ENCODE results near the gene TULP4.

- no peak for TF ChIP-seq CTCF (IDR thresholded peaks at IDR 0.05)
- no peak for TF ChIP-seq POLR2A (IDR thresholded peaks at IDR 0.05)
Measured at GRCh38 chr6:158503222-158503621, 191.0 kb downstream of the TULP4 start.
